Spleen (tissue), 11 donors: ENCODE results near the gene DENND1A. TPM values are rescaled to one million over a fixed set of nuclear protein-coding genes. Genes with fewer than 3 reads are reported as not detected.

Experiments
- DNase-seq: peaks from one replicate; pipeline ENCODE4 v3.0.0-alpha.2; 2020
- H3K27ac ChIP-seq, 8 donors: fragments of 200-600 bp; sonication (generic) in 7 of 8; 1 replicate in 4 of 8; 2 replicates in 4 of 8; pipeline versions ENCODE4 v1.5.0 to v1.8.0; 2016 to 2021; ENCODE audit warnings: inconsistent platforms in 4 of 8, mild to moderate bottlenecking in 4 of 8, moderate library complexity in 1 of 8
- H3K27me3 ChIP-seq, 7 donors: fragments of 200-600 bp; sonication (generic) in 6 of 7; replicated peaks in 1 of 7; 1 replicate in 4 of 7; 2 replicates in 3 of 7; pipeline versions ENCODE4 v1.5.0 to v1.8.0; 2016 to 2021; ENCODE audit warnings: inconsistent platforms in 3 of 7, mild to moderate bottlenecking in 1 of 7
- H3K36me3 ChIP-seq, 6 donors: fragments of 200-600 bp; sonication (generic) in 5 of 6; 1 replicate in 4 of 6; 2 replicates in 2 of 6; pipeline versions ENCODE4 v1.5.0 to v1.8.0; 2016 to 2021; ENCODE audit warnings: inconsistent platforms in 2 of 6
- H3K4me1 ChIP-seq, 6 donors: fragments of 200-600 bp; sonication (generic) in 5 of 6; 1 replicate in 3 of 6; 2 replicates in 3 of 6; pipeline versions ENCODE4 v1.5.0 to v1.8.0; 2016 to 2021; ENCODE audit warnings: inconsistent platforms in 3 of 6
- H3K4me3 ChIP-seq, 8 donors: fragments of 200-600 bp; sonication (generic) in 7 of 8; 1 replicate in 4 of 8; 2 replicates in 4 of 8; pipeline versions ENCODE4 v1.5.0 to v1.8.0; 2016 to 2021; ENCODE audit warnings: inconsistent platforms in 4 of 8, mild to moderate bottlenecking in 4 of 8, moderate library complexity in 2 of 8
- H3K9me3 ChIP-seq, 8 donors: fragments of 200-600 bp; sonication (generic) in 7 of 8; 1 replicate in 4 of 8; 2 replicates in 4 of 8; pipeline versions ENCODE4 v1.5.0 to v1.8.0; 2016 to 2021; ENCODE audit warnings: inconsistent platforms in 4 of 8
- POLR2A ChIP-seq, 3 donors: fragments of 450-650 bp; IDR thresholded peaks; one replicate each; pipeline ENCODE4 v1.5.1; 2017; ENCODE audit warnings: antibody characterized with exemption in 3 of 3, mild to moderate bottlenecking in 1 of 3
- POLR2AphosphoS5 ChIP-seq, 3 donors: sonication (generic); formaldehyde crosslinking; IDR thresholded peaks; one replicate each; pipeline ENCODE4 v1.5.1; 2017; ENCODE audit warnings: antibody characterized with exemption in 3 of 3
- WGBS, 5 donors: extraction: QIAGEN DNeasy Blood & Tissue Kit in 3 of 5; methylation state at CpG; one replicate each; pipeline versions ENCODE4 v1.1.5 to v1.1.7; 2013 to 2018; 5-methylcytosine and 5-hydroxymethylcytosine counted together
- intact Hi-C: fragments of 100-400 bp; cut with DNase I; formaldehyde crosslinking; loops from one replicate; pipeline ENCODE4 v1.15.0; 2023; ENCODE audit warnings: low total_unique reads
- polyA plus RNA-seq, 3 donors: library from polyadenylated mRNA; stranded (reverse); fragments of 200-250 nt; gene quantifications; one replicate each; pipeline ENCODE4 v1.2.1, GENCODE V29; 2013
- total RNA-seq, 7 donors: library from RNA; depleted of rRNA in 3 of 7; stranded (reverse); fragments of >200 nt in 3 of 7; fragmentation: NEBNext Ultra II Directional in 4 of 7; extraction: Animal tissue kit (Norgen Biotek cat#: 25700) in 4 of 7; gene quantifications; one replicate each; pipeline versions ENCODE4 v1.1.0 to v1.2.1, GENCODE V29; 2016 to 2021
- TF ChIP-seq, protein P1 (sequence below), 11 experiments: fragments of 200-600 bp in 7 of 11; fragments of 450-650 bp in 4 of 11; sonication (generic) in 4 of 11; IDR thresholded peaks in 8 of 11; conservative IDR thresholded peaks in 3 of 11; 1 replicate in 7 of 11; 2 replicates in 4 of 11; pipeline versions ENCODE4 v1.4.0 to v1.8.0; 2016 to 2021; ENCODE audit warnings: antibody characterized with exemption in 11 of 11, inconsistent platforms in 4 of 11, mild to moderate bottlenecking in 1 of 11
- donor health status: healthy with polysubstance abuse.
- donor health status: DM: no; HTN: no; CAD: no; lungs with moderate emphysema.
- donor health status: DM: no; HTN: no; CAD: no.
- donor health status: Bipolar disorder and iron deficiency.
- donor health status: healthy.
- donor health status: DM: no; HTN: no; CAD: no.
- donor health status: DM: yes; HTN: yes; CAD: no.

Gene DENND1A
- total and polyA plus RNA-seq, 10 donors, result 5.4 to 59.3 (median 48.8) TPM

DNA sequence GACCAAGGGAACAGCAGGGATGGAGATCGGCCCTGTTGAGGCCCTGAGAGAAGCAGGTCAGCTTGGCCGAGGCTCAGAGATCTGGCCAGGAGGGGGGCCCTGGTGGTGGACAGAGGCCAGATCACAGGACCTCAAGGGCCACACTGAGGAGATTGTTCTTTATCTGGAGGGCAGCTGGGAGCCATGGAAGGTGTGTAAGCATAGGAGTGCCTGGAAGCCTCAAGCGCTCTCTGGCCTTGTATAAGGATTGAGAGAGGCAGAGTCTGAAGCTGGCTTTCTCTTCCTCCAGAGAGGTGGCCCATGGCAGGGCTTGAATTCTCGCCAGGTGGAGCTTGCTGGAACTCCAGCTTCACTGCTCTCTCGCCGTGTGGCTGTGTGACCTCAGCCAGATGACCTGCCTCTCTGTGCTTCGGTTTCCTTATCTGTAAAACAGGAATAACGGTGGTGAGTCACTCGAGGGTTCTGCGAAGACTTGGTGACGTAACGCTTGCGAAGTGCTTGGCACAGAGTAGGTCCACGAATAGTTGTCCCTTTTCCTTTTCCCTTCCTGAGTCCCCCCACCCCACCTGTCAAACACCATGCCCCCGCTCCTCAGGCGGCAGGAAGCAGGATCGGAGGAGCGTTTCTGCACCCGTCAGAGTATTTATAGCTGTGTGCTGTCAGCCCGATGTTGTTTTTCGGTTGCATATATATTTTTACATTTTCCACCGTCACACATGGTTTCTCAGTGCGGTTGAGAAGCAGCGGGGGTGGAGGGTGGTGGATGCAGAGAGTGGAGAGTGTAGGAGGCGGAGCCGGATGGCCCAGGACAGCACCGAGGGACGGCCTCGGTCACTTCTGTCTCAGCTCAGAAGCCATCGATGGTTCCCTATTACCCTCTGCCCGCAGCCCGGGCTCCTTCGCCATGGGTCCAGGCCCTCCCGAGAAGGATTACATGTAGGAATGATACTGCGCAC lies 590.9 kb downstream of the DENND1A start:
- Histone ChIP-seq H3K36me3 (no peaks in the 10 kb centered on the region), H3K27me3 (no peaks in the 10 kb centered on the region), H3K4me1 (peaks cover 23 to 97% (median 71%) of the 10 kb centered on the region in 6 donors), H3K4me3 (peak overlapping the region; percentile 11 to 64 (median 28)), H3K27ac (peak overlapping the region; percentile 72 to 92 (median 84)), H3K9me3 (no peaks in the 10 kb centered on the region)
- peak; percentile 59 to 78 (median 68) for TF ChIP-seq POLR2AphosphoS5 (IDR thresholded peaks at IDR 0.05)
- TF ChIP-seq, protein P1, sequence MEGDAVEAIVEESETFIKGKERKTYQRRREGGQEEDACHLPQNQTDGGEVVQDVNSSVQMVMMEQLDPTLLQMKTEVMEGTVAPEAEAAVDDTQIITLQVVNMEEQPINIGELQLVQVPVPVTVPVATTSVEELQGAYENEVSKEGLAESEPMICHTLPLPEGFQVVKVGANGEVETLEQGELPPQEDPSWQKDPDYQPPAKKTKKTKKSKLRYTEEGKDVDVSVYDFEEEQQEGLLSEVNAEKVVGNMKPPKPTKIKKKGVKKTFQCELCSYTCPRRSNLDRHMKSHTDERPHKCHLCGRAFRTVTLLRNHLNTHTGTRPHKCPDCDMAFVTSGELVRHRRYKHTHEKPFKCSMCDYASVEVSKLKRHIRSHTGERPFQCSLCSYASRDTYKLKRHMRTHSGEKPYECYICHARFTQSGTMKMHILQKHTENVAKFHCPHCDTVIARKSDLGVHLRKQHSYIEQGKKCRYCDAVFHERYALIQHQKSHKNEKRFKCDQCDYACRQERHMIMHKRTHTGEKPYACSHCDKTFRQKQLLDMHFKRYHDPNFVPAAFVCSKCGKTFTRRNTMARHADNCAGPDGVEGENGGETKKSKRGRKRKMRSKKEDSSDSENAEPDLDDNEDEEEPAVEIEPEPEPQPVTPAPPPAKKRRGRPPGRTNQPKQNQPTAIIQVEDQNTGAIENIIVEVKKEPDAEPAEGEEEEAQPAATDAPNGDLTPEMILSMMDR (IDR thresholded peaks at IDR 0.05 in 8 of 11, conservative IDR thresholded peaks at IDR 0.05 in 3 of 11), result no peak
- intact Hi-C loops, result no loop called here
- DNase-seq, result peak; percentile 91
- 19 to 23% (median 20%) methylated on average over 32 to 35 of the region's 35 CpGs for WGBS, 5 donors

- Histone ChIP-seq H3K4me1 (peaks cover 20 to 87% (median 61%) of the 10 kb centered on the region in 6 donors), H3K27ac (peak overlapping the region in 6 of 8 donors; percentile 81 to 92 (median 84)), H3K36me3 (no peaks in the 10 kb centered on the region), H3K4me3 (no peak overlapping the region), H3K27me3 (no peaks in the 10 kb centered on the region), H3K9me3 (no peaks in the 10 kb centered on the region)
- DNase-seq, result peak; percentile 85
- intact Hi-C loops, result no loop called here
- 44 to 68% (median 55%) methylated on average over 4 of the region's 4 CpGs for WGBS, 5 donors
- peak in 1 of 3 donors; percentile 57 for TF ChIP-seq POLR2AphosphoS5 (IDR thresholded peaks at IDR 0.05)
- no peak for TF ChIP-seq POLR2A (IDR thresholded peaks at IDR 0.05)
These were observed 592.0 kb downstream of the DENND1A start for GRCh38 chr9:123337971-123338370.

- Histone ChIP-seq H3K4me3 (no peak overlapping the region), H3K27me3 (no peaks in the 10 kb centered on the region), H3K36me3 (no peaks in the 10 kb centered on the region), H3K4me1 (peaks cover 20 to 77% (median 54%) of the 10 kb centered on the region in 6 donors), H3K9me3 (no peaks in the 10 kb centered on the region), H3K27ac (peak overlapping the region in 3 of 8 donors; percentile 1 to 19 (median 3))
- no peak for TF ChIP-seq POLR2AphosphoS5 (IDR thresholded peaks at IDR 0.05)
- no peak for TF ChIP-seq POLR2A (IDR thresholded peaks at IDR 0.05)
- TF ChIP-seq, protein P1 (IDR thresholded peaks at IDR 0.05 in 8 of 11, conservative IDR thresholded peaks at IDR 0.05 in 3 of 11), result no peak
- DNase-seq, result no peak
- intact Hi-C loops, result no loop called here
These were observed 593.0 kb downstream of the DENND1A start for GRCh38 chr9:123336959-123337358.

- no peaks in the 10 kb centered on the region for H3K27me3 ChIP-seq
- H3K27ac ChIP-seq, result peak overlapping the region in 4 of 8 donors; percentile 1 to 19 (median 9)
- TF ChIP-seq, protein P1 (IDR thresholded peaks at IDR 0.05 in 8 of 11, conservative IDR thresholded peaks at IDR 0.05 in 3 of 11), result no peak
- no peak for TF ChIP-seq POLR2AphosphoS5 (IDR thresholded peaks at IDR 0.05)
- no peak for TF ChIP-seq POLR2A (IDR thresholded peaks at IDR 0.05)
- intact Hi-C loops, result no loop called here
- no peaks in the 10 kb centered on the region for H3K36me3 ChIP-seq
- H3K4me3 ChIP-seq, result no peak overlapping the region
- 71 to 86% (median 86%) methylated on average over 3 of the region's 3 CpGs for WGBS, 5 donors
- no peaks in the 10 kb centered on the region for H3K9me3 ChIP-seq
- H3K4me1 ChIP-seq, result peaks cover 17 to 71% (median 53%) of the 10 kb centered on the region in 6 donors
- DNase-seq, result no peak
These were observed 593.5 kb downstream of the DENND1A start for GRCh38 chr9:123336449-123336848.
